PC-3 (cell line): ENCODE results near the gene CAMK1G.

ENCODE experiments used
- CTCF ChIP-seq: fragments of 300-600 bp; sonication (generic); conservative IDR thresholded peaks from 2 replicates; pipeline ENCODE4 v1.5.1; 2017; ENCODE audit warnings: antibody characterized with exemption, low read depth, mild to moderate bottlenecking, low read length
- EZH2 ChIP-seq: fragments of 300-600 bp; sonication (generic); IDR thresholded peaks from one replicate; pipeline ENCODE4 v1.6.1; 2017; ENCODE audit warnings: antibody characterized with exemption, mild to moderate bottlenecking, low read length; ENCODE audit not compliant: unreplicated experiment
- EZH2phosphoT487 ChIP-seq: fragments of 300-600 bp; sonication (generic); IDR thresholded peaks from 2 replicates; pipeline ENCODE4 v1.6.1; 2018; ENCODE audit warnings: mild to moderate bottlenecking, antibody characterized with exemption, low read length, borderline replicate concordance

GRCh38 chr1:209584231-209584672 is 738 bp downstream of the CAMK1G start:
- TF ChIP-seq CTCF (no peak), EZH2 (no peak), EZH2phosphoT487 (no peak)
